Middle frontal gyrus (tissue), 1 donor: ENCODE results near the gene CABLES1.

Source experiments
- DNase-seq: peaks from one replicate; pipeline ENCODE4 v3.0.0-alpha.2; 2015; ENCODE audit warnings: low spot score; ENCODE audit errors: extremely low spot score

CABLES1 gene

GRCh38 chr18:23211146-23211545 is 75.9 kb downstream of the CABLES1 start:
- DNase-seq: no peak

- no peak for DNase-seq
These were observed 76.9 kb downstream of the CABLES1 start for GRCh38 chr18:23212161-23212560.

GRCh38 chr18:23213200-23213599 is 77.9 kb downstream of the CABLES1 start:
- DNase-seq: no peak

DNA sequence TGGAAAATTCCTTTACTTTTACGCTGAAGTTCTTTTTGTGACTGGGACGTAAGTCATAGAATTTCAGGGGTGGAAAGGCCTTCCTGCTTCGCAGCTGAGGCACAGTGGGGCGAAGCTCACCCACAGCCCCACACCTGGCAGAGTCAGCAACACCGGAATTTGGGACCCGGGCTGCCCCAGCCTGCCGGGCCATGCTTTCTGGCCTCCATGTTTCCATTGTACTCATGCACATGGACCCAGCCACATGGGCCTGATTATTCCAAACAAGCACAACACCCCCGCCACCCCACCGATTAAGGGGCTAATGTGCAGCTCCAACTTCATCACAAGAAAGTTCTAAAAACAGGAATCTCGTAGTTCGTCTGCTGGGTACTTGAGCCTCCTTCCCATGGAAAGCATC is 82.5 kb downstream of the CABLES1 start:
- DNase-seq: no peak

GRCh38 chr18:23220355-23220754 is 85.1 kb downstream of the CABLES1 start:
- DNase-seq: no peak

- DNase-seq: no peak
These were observed 88.4 kb downstream of the CABLES1 start for GRCh38 chr18:23223641-23224040.

- no peak for DNase-seq
These were observed 90.2 kb downstream of the CABLES1 start for GRCh38 chr18:23225503-23225902.

DNA sequence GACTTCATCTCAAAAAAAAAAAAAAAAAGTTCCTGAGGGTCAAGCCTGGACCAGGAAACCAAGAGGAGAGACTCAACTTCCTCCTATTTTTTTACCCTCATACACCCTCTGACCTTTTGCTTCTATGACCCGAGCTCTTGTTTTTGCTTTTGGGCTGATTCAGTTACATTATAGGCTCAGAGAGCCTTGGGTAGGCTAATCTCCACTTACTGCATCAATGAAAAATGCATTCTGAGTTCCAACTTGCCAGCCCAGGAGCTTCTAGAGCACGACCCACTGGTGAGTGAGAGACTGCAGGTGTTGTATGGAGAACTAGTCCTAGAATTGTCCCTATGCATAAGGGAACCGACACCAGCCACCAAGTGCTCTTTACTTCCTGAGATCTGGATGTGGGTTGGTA is 91.1 kb downstream of the CABLES1 start:
- DNase-seq: no peak

GRCh38 chr18:23226930-23227725 is 91.8 kb downstream of the CABLES1 start:
- no peak for DNase-seq

DNA sequence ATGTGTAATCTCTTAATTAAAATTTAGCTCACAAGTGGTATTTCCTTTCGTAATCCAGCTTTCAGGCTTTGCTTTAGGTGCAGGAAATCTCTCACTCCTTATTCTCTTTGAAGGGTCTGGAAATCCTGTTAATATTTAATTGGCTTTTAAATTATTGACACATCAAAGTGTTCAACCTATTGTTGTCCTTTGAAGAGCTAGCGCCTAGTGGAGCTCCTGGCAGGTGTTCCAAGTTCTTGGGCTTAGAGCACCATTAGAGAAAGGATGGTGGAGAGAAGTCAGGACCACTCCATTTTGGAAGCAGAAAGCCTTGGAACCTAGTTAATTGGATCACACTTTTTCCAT is 92.4 kb downstream of the CABLES1 start:
- DNase-seq: no peak

DNA sequence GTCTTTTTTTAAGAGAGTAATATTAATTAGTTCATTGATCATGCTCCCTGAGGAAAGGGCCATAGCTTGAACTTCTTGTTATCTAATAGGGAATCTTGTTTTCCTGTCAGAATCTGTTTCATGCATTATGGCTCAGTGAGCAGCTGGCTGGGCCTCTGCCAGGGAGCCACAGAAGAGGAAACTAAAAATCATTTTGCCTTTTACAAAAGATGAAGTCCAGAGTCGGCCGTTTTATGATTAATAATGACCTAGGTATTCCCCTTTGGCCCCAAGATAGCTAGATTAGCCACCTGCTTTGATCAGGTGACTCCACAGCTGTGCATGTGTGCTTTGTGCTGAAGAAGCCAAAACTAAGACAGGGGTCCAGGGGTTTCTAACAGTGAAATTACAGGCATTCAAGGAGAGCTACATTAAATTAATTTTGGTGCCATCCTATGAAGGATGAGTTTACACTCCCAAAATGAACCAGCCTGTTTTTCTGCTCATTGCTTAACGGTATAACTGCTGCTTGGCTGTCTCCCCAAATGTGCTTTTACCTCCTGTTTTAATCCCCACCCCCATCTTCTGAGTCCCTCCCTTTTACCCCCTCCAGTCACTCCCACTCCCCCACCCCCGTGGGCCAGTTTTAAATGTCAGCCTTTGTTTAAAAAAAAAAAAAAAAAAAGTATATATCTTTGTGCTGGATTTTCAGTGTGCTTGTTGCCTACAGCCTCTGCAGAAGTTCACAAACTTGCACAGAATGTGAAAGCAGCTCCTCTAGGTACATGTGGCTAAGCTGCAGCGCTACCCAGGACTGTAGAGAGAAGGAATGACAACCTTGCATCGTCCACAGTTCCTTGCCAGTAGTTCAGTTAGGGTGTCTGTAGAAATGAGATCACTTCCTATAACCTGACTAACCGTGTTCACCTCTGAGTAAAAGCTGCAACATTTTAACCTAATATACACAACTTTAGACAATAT is 93.1 kb downstream of the CABLES1 start:
- no peak for DNase-seq

- no peak for DNase-seq
These were observed 94.2 kb downstream of the CABLES1 start for GRCh38 chr18:23229472-23229871.

GRCh38 chr18:23230686-23231085 is 95.4 kb downstream of the CABLES1 start:
- DNase-seq: no peak

- no peak for DNase-seq
These were observed 96.2 kb downstream of the CABLES1 start for GRCh38 chr18:23231340-23232021.

DNA sequence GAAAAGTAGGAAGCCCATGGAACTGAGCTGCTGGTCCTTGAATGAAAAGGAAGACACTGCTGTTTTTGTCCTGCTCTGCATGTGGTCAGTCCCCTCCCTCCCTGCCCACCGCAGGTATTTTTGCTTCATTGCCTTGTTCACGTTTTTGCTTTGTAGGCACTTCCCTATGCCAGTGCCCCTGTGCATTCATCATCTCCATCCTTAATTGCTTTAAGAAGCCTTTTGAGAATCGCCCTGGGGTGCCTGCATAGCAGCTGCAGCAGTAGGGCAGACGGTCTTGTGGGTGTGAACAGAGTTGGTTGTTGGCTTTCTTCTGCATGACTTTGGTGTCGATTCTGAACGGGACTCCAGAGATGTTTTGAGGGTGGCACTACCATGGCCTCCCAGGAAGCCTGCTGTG is 97.0 kb downstream of the CABLES1 start:
- DNase-seq: no peak

DNA sequence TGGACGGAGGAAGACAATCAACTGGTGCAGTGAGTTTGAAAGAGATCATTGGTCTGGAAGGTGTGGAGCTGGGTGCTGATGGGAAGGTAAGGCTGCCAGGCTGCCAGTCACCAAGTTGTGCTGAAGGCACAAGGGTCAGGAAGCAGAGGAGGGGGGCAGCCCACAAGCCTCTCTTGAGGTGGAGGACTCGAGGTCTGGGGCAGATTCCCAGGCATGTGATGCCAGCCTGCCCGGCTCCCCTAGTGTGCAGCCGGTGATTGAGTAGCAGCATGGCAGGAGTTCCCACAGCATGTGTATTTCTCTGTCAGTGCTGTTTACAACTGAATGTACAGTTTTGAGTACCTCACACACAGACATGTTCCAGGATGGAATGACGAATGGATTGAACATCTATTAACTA is 99.3 kb downstream of the CABLES1 start:
- no peak for DNase-seq

DNA sequence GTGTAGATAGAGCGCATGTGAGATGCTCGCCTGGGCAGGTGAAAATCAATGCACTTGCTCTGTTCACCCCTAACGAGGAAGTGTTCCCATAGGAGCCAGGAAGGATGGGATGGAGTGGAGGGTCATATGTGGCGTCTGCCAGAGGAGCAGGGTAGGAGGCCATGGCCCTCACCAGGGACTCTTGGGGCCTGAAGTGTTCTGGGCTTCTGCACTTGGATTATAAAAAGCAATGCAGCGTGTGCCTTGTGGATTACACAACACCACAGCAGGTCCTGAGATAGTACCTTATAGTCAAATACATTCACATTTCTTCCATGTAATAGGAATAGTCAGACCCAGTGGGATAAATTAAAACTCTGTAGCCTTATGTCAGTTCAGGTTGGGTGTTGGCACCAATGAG is 100.1 kb downstream of the CABLES1 start:
- DNase-seq: no peak

- DNase-seq: no peak
These were observed 100.6 kb downstream of the CABLES1 start for GRCh38 chr18:23235860-23236259.

- DNase-seq: no peak
These were observed 101.7 kb downstream of the CABLES1 start for GRCh38 chr18:23236876-23237468.

DNA sequence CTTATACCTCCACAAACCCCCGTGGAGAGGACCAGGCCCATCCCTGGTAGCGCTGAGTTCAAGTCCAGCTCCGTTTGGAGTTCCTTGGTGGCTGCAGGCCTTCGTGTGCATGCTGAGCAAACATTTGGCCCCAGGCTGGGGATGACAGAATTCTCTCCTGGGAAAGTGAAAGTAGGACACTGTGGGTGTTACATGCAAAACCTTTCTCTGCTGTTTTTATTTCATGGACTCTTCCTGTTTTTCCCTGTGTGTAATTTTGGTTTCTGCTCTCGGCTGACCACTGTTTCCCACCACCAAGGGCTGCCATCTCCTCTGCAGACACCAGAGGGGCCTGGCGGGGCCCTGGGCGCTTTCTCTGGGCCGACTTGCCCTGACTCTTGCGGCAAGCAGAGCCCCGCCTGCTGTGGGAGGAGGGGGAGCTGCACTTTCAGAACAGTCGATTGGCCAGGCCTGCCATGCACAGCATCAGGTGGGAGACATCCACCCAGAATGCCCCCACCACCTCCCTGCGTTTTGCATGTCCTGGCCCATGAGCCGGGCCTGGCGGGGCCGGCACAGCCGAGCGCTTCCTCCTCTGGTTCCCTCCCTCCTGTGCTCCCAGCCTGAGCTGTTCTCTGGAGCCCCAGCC is 102.4 kb downstream of the CABLES1 start:
- no peak for DNase-seq

GRCh38 chr18:23238152-23238531 is 102.9 kb downstream of the CABLES1 start:
- DNase-seq: no peak
